ENCODE results near the gene NRL.

The NRL gene

DNA sequence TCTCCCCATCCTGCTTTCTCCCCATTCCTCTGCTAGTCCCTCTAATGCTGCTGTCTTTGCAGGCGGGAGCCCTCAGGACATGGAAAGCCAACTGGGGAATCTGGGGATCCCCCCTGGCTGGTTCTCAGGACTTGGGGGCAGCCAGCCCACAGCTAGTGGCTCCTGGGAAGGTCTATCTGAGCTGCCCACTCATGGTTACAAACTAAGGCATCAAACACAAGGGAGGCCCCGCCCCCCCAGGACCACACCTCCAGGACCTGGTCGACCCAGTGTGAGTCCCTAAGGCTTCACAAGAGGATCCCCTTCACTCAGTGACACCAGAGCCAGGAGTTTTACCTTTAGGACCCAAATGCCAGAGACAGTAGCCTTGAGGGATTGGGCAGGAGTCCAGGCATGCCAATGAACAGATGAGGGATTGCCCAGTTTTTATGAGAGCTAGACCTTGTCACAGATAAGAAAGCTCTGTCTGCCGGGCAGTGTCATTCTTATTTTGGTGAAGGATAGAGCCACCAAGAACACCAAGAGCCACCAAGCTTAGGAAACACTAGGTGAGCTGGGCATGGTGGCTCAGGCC is 51.4 kb downstream of the NRL start:
- Histone ChIP-seq H2AFZ (ENCODE audit: low read length) (no peak overlapping the region), H3F3A (ENCODE audit: insufficient read depth, low read length) (no peaks in the 10 kb centered on the region), H3K27me3 (ENCODE audit: insufficient read depth, low read length) (0 out of 2 replicates have a peak, but pooled peaks cover 9% of the 10 kb centered on the region), H3K4me2 (ENCODE audit: low read length) (no peak overlapping the region), H3K9ac (ENCODE audit: low read length) (no peak overlapping the region), H3K79me2 (ENCODE audit: insufficient read depth, low read length) (no peaks in the 10 kb centered on the region), H3K27ac (ENCODE audit: low read depth, low read length, poor library complexity, severe bottlenecking) (no peak overlapping the region), H4K20me1 (ENCODE audit: insufficient read depth, low read length) (no peaks in the 10 kb centered on the region), H3K36me3 (ENCODE audit: insufficient read depth, low read length) (no peaks in the 10 kb centered on the region), H3K9me3 (ENCODE audit: low read length) (no peaks in the 10 kb centered on the region), H3K4me3 (ENCODE audit: low read depth, low read length, poor library complexity, severe bottlenecking) (no peak overlapping the region), H3K4me1 (ENCODE audit: insufficient read depth, low read length, severe bottlenecking) (no peaks in the 10 kb centered on the region), H3K9me2 (ENCODE audit: low read depth, low read length) (no peaks in the 10 kb centered on the region)
- no peak for TF ChIP-seq CTCF (IDR thresholded peaks at IDR 0.05; ENCODE audit: low read length)

- H3F3A ChIP-seq (ENCODE audit: insufficient read depth, low read length): no peaks in the 10 kb centered on the region
- 0 out of 2 replicates have a peak, but pooled peaks cover 5% of the 10 kb centered on the region for H3K27me3 ChIP-seq (ENCODE audit: insufficient read depth, low read length)
Measured at GRCh38 chr14:24062216-24062980, 52.4 kb downstream of the NRL start.

DNA sequence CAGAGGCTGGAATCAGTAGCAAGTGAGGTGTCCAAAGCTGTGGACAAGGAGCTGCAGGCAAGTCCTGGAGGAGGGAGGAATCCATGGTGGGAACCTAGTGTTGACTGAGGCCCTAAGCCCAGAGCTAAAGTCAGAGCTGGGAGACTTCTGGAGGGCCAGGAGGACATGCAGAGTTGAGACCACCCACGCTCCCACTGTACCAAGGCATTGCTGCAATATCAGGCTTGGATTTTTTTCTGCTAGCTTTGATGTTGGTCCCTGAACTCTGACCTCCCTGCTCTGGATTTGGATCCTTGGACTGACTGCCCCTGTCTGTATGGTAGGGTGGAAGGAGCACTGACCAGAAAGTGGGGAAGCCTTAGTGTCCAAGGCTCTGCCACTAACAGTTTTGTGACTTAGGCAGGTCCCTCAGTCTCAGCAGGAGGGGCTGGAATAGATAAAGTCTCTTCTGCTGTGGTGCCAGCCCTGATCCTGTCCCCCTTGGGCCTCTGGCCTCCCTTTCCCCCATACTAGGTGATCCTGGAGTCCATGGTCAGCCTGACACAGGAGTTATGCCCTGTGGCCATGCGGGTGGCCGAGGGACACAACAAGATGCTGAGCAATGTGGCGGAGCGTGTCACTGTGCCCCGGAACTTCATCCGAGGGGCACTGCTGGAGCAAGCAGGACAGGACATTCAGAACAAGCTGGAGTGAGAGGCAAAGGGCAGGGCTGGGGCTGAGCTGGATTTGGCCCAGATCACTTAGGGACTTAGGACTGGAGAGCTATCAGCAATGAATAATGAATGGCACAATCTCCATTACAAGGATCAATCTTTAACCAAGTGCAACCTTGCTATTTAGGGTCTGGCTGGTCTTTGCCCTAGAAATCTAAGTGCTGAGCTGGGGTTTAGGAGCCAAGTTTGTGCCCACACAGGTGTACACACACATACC is 53.5 kb downstream of the NRL start:
- Histone ChIP-seq H3K27me3 (ENCODE audit: insufficient read depth, low read length) (no peaks in the 10 kb centered on the region), H3K79me2 (ENCODE audit: insufficient read depth, low read length) (no peaks in the 10 kb centered on the region), H3K27ac (ENCODE audit: low read depth, low read length, poor library complexity, severe bottlenecking) (no peak overlapping the region), H2AFZ (ENCODE audit: low read length) (no peak overlapping the region), H3F3A (ENCODE audit: insufficient read depth, low read length) (no peaks in the 10 kb centered on the region), H3K4me3 (ENCODE audit: low read depth, low read length, poor library complexity, severe bottlenecking) (no peak overlapping the region), H4K20me1 (ENCODE audit: insufficient read depth, low read length) (no peaks in the 10 kb centered on the region), H3K4me2 (ENCODE audit: low read length) (no peak overlapping the region), H3K9me2 (ENCODE audit: low read depth, low read length) (no peaks in the 10 kb centered on the region), H3K36me3 (ENCODE audit: insufficient read depth, low read length) (no peaks in the 10 kb centered on the region), H3K9ac (ENCODE audit: low read length) (no peak overlapping the region), H3K9me3 (ENCODE audit: low read length) (no peaks in the 10 kb centered on the region), H3K4me1 (ENCODE audit: insufficient read depth, low read length, severe bottlenecking) (no peaks in the 10 kb centered on the region)
- TF ChIP-seq EZH2 (IDR thresholded peaks at IDR 0.05; ENCODE audit: borderline replicate concordance, low read length) (no peak), CTCF (IDR thresholded peaks at IDR 0.05; ENCODE audit: low read length) (no peak)

More at GRCh38 chr14:24062216-24062980, 52.4 kb downstream of the NRL start:
- Histone ChIP-seq H4K20me1 (ENCODE audit: insufficient read depth, low read length) (no peaks in the 10 kb centered on the region), H3K4me2 (ENCODE audit: low read length) (no peak overlapping the region), H3K27ac (ENCODE audit: low read depth, low read length, poor library complexity, severe bottlenecking) (no peak overlapping the region), H3K79me2 (ENCODE audit: insufficient read depth, low read length) (no peaks in the 10 kb centered on the region), H3K4me1 (ENCODE audit: insufficient read depth, low read length, severe bottlenecking) (no peaks in the 10 kb centered on the region), H3K36me3 (ENCODE audit: insufficient read depth, low read length) (no peaks in the 10 kb centered on the region), H3K9me2 (ENCODE audit: low read depth, low read length) (no peaks in the 10 kb centered on the region), H3K9ac (ENCODE audit: low read length) (no peak overlapping the region), H3K4me3 (ENCODE audit: low read depth, low read length, poor library complexity, severe bottlenecking) (no peak overlapping the region), H3K9me3 (ENCODE audit: low read length) (no peaks in the 10 kb centered on the region), H2AFZ (ENCODE audit: low read length) (no peak overlapping the region)
- TF ChIP-seq CTCF (IDR thresholded peaks at IDR 0.05; ENCODE audit: low read length): no peak
- TF ChIP-seq EZH2 (IDR thresholded peaks at IDR 0.05; ENCODE audit: borderline replicate concordance, low read length): no peak
